Inflammatory macrophage treated with lipopolysaccharide for 4 hours (primary cell): ENCODE measurements around the gene UNC119.
"Not testable (repeated sequence)": the region's sequence is repeated elsewhere in the genome, so short reads cannot be mapped to it uniquely, and the experiment has no call there.

Experiments
- DNase-seq: peaks from one replicate; pipeline ENCODE4 v3.0.0-alpha.2; 2020

UNC119 gene

GRCh38 chr17:28540231-28540630 lies 12.2 kb downstream of the UNC119 start:
- DNase-seq, result no peak

- no peak for DNase-seq
These were observed 14.0 kb downstream of the UNC119 start for GRCh38 chr17:28538296-28538895.

DNA sequence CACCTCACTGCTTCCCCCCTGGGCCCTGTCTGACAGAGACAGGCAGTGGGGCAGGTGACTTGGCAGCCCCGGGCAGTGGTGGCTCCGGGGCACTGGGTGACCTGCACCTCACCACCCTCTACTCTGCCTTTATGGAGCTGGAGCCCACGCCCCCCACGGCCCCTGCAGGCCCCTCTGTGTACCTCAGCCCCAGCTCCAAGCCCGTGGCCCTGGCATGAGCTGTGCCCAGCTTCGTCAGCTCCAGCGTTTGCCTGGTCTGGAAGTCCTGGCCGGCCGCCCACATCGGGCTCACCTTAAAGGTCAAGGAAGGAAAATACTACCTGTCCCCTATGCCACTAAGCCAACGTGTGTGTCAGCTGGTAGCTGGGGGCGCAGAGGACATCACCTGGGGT lies 15.2 kb downstream of the UNC119 start:
- DNase-seq, result no peak

- DNase-seq, result no peak
These were observed 15.7 kb downstream of the UNC119 start for GRCh38 chr17:28536532-28537218.

GRCh38 chr17:28534740-28535375 lies 17.6 kb downstream of the UNC119 start:
- DNase-seq, result no peak

DNA sequence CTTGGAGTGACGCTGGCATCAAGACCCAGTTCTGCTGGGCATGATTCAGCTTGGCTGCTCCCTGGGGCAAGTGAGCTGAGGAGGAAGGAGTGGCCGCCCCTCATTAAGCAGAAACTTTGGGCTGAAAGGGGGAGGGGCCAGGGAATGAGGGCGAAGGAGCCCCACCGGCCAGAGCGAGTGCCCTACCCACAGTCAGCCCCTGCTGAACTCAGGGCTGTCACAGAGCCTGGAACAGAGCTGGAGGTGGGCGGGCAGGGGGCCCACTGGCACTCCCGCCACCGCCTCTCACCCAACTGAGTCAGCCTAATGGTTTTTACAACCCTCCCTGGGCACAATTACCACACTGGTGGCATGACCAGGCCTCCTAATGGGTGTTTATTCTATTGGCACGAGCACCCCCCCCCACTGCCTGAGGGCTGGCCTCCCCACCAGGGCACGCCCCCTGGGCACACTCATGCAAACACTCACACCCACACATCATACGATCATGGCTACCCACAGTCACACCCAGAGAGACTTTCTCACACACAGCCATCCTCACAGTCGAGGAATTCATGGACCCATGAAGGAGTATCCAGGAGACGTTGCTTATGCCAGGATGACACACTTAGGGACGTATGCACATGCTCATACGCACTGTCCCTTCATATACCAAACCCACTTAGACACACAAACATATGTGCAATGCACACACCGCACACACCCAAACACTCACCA lies 19.2 kb downstream of the UNC119 start:
- no peak for DNase-seq

GRCh38 chr17:28532050-28532960 lies 20.1 kb downstream of the UNC119 start:
- no peak for DNase-seq

GRCh38 chr17:28530926-28531325 lies 21.5 kb downstream of the UNC119 start:
- DNase-seq, result no peak

GRCh38 chr17:28530250-28530649 lies 22.2 kb downstream of the UNC119 start:
- DNase-seq, result no peak

- no peak for DNase-seq
These were observed 23.4 kb downstream of the UNC119 start for GRCh38 chr17:28529013-28529400.

- DNase-seq, result no peak
These were observed 24.0 kb downstream of the UNC119 start for GRCh38 chr17:28528327-28529012.

- DNase-seq, result no peak
These were observed 24.6 kb downstream of the UNC119 start for GRCh38 chr17:28527859-28528258.

DNA sequence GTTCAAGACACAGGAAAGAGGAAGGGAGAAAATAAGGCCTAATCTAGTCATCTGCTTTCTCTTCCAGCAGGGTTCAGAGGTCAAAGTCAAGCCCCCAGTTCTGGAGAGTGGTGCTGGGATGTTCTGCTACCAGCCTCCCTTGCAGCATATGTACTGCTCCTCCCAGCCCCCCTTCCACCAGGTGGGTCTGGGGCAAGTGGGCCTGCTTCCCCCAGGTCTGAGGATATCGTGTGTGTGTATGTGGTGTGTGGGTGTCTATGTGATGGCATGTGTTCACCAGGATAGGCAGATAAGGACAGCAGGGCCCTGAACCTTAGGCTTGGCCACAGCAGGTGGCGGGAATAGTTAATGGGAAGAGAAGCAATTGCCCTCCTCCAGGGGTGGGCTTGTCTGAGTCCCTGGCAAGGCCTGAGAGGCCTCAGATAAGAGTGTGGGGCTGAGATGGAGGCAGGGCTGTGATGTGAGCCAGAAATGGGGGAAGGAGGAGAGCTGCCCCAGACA lies 25.2 kb downstream of the UNC119 start:
- no peak for DNase-seq

DNA sequence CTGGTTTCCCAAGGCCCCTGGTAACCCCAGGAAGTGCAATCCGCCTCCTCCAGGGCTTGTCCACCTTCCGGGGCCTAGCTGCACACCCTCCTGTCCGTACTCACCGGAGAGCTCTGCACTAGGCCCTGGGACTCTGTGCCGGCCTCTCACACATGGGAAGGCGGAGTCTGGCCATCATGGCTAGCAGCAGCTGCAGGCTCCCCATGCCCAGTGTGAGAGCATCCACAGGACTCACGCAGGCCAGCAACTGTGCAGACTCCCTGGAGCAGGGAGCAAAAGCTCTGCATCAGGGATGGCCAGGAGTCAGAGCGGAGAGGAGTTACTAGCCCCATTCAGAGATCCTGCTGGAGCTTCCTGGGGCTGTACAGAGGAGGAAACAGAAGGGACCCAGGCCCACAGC lies 26.0 kb downstream of the UNC119 start:
- DNase-seq, result no peak

GRCh38 chr17:28524476-28525424 lies 27.7 kb downstream of the UNC119 start:
- DNase-seq, result no peak

GRCh38 chr17:28523876-28524275 lies 28.5 kb downstream of the UNC119 start:
- DNase-seq, result no peak

- DNase-seq, result no peak
These were observed 29.2 kb downstream of the UNC119 start for GRCh38 chr17:28523186-28523585.

- not testable (repeated sequence) for DNase-seq
These were observed 30.1 kb downstream of the UNC119 start for GRCh38 chr17:28522281-28522680.

GRCh38 chr17:28521311-28522085 lies 30.9 kb downstream of the UNC119 start:
- DNase-seq, result no peak

GRCh38 chr17:28520687-28521086 lies 31.7 kb downstream of the UNC119 start:
- DNase-seq, result no peak
